ENCODE measurements around the gene WFDC5. TPM values are rescaled to one million over a fixed set of nuclear protein-coding genes. Genes with fewer than 3 reads are reported as not detected.

WFDC5 gene
- total and polyA plus RNA-seq, 4 donors = 0.11 to 0.57 TPM; not detected in 2

GRCh38 chr20:45061244-45061643 is 53.7 kb downstream of the WFDC5 start:
- H3K36me3 ChIP-seq (ENCODE audit: control insufficient read depth in 4 of 4, insufficient read depth in 4 of 4, low read length in 4 of 4) = peaks cover 3 to 8% (median 5%) of the 10 kb centered on the region in 4 donors
- 78 to 85% methylated on average over 4 of the region's 4 CpGs for WGBS, 2 donors
- no peaks in the 10 kb centered on the region for H3K27me3 ChIP-seq (ENCODE audit: control insufficient read depth in 3 of 3, insufficient read depth in 3 of 3, low read length in 2 of 3)
- no peaks in the 10 kb centered on the region for H3K9me3 ChIP-seq (ENCODE audit: control insufficient read depth in 4 of 4, insufficient read depth in 3 of 4, low read length in 3 of 4)
- DNase-seq (no peak), ATAC-seq (ENCODE audit: insufficient read depth, low FRiP score) (no peak)
- H3K27ac ChIP-seq (ENCODE audit: low read depth in 1 of 2, low read length in 1 of 2) = peak overlapping the region in 1 of 2 donors; percentile 9
- H3K4me1 ChIP-seq (ENCODE audit: control insufficient read depth in 5 of 5, insufficient read depth in 5 of 5, low read length in 5 of 5) = peaks cover 0 to 3% (median 0%) of the 10 kb centered on the region in 5 donors
- H3K9ac ChIP-seq (ENCODE audit: insufficient read depth in 1 of 2, low read length in 2 of 2) = no peak overlapping the region
- H3K4me3 ChIP-seq = no peak overlapping the region
- TF ChIP-seq, protein P1, sequence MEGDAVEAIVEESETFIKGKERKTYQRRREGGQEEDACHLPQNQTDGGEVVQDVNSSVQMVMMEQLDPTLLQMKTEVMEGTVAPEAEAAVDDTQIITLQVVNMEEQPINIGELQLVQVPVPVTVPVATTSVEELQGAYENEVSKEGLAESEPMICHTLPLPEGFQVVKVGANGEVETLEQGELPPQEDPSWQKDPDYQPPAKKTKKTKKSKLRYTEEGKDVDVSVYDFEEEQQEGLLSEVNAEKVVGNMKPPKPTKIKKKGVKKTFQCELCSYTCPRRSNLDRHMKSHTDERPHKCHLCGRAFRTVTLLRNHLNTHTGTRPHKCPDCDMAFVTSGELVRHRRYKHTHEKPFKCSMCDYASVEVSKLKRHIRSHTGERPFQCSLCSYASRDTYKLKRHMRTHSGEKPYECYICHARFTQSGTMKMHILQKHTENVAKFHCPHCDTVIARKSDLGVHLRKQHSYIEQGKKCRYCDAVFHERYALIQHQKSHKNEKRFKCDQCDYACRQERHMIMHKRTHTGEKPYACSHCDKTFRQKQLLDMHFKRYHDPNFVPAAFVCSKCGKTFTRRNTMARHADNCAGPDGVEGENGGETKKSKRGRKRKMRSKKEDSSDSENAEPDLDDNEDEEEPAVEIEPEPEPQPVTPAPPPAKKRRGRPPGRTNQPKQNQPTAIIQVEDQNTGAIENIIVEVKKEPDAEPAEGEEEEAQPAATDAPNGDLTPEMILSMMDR (IDR thresholded peaks at IDR 0.05; ENCODE audit: control extremely low read depth, extremely low read depth) = no peak

DNA sequence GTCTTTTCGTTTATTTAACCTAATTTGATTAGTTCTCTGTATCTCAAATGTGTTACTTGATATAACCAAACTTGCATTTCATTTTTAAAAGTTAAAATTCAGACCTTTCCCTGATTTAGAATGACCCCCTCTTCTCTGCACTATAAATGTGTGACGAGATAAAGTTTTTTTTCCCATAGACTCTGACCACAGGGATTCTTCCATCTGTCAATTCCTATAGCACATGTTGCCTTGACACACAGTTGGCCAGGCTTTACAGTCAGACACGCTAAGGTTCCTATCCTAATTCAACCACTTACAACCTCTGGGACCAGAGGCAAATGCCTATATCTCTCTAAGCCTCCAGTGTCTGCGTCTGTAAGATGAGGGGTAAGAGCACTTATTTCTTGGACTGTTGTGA is 54.7 kb downstream of the WFDC5 start:
- 87 to 95% methylated on average over 4 of the region's 4 CpGs for WGBS, 2 donors
- no peaks in the 10 kb centered on the region for H3K27me3 ChIP-seq (ENCODE audit: control insufficient read depth in 3 of 3, insufficient read depth in 3 of 3, low read length in 2 of 3)
- ATAC-seq (ENCODE audit: insufficient read depth, low FRiP score) = no peak
- H3K9me3 ChIP-seq (ENCODE audit: control insufficient read depth in 4 of 4, insufficient read depth in 3 of 4, low read length in 3 of 4) = no peaks in the 10 kb centered on the region
- TF ChIP-seq, protein P1 (IDR thresholded peaks at IDR 0.05; ENCODE audit: control extremely low read depth, extremely low read depth) = no peak
- H3K4me1 ChIP-seq (ENCODE audit: control insufficient read depth in 5 of 5, insufficient read depth in 5 of 5, low read length in 5 of 5) = peaks cover 0 to 3% (median 0%) of the 10 kb centered on the region in 5 donors
- H3K36me3 ChIP-seq (ENCODE audit: control insufficient read depth in 4 of 4, insufficient read depth in 4 of 4, low read length in 4 of 4) = peaks cover 3 to 8% (median 5%) of the 10 kb centered on the region in 4 donors
- no peak overlapping the region for H3K4me3 ChIP-seq
- DNase-seq = no peak
- no peak overlapping the region for H3K27ac ChIP-seq (ENCODE audit: low read depth in 1 of 2, low read length in 1 of 2)
- no peak overlapping the region for H3K9ac ChIP-seq (ENCODE audit: insufficient read depth in 1 of 2, low read length in 2 of 2)

Other genes starting within 250 kb of the WFDC5 start
- 100 to 1,000 TPM; 117 to 186 TPM for gene YWHAB, start 229.5 kb downstream of the WFDC5 start, total RNA-seq
- gene YWHAB, start 229.5 kb downstream of the WFDC5 start, polyA plus RNA-seq = 100 to 1,000 TPM in 1 of 2 donors, 10 to 100 TPM in 1; 69.0 to 133 TPM
- 10 to 100 TPM; 34.5 to 56.9 TPM for gene PABPC1L, start 205.1 kb downstream of the WFDC5 start, total RNA-seq
- gene PABPC1L, start 205.1 kb downstream of the WFDC5 start, polyA plus RNA-seq = 10 to 100 TPM; 16.9 to 63.3 TPM
- 10 to 100 TPM in 1 of 2 donors, 1 to 10 TPM in 1; 9.8 to 18.2 TPM for gene TOMM34, start 154.8 kb downstream of the WFDC5 start, total RNA-seq
- gene TOMM34, start 154.8 kb downstream of the WFDC5 start, polyA plus RNA-seq = 10 to 100 TPM; 16.1 to 24.7 TPM
- 10 to 100 TPM; 34.6 to 70.9 TPM for gene STK4, start 148.7 kb downstream of the WFDC5 start, total RNA-seq
- gene STK4, start 148.7 kb downstream of the WFDC5 start, polyA plus RNA-seq = 10 to 100 TPM; 11.8 to 21.7 TPM
- gene KCNS1, start 14.0 kb downstream of the WFDC5 start, total RNA-seq = 1 to 10 TPM; 2.0 to 3.0 TPM
- under 1 TPM; 0.45 to 0.51 TPM for gene KCNS1, start 14.0 kb downstream of the WFDC5 start, polyA plus RNA-seq
- gene WFDC12, start 9.3 kb upstream of the WFDC5 start, total RNA-seq = 1 to 10 TPM in 1 of 2 donors, under 1 TPM in 1; 0.85 to 2.1 TPM
- 1 to 10 TPM; 4.9 to 5.9 TPM for gene WFDC12, start 9.3 kb upstream of the WFDC5 start, polyA plus RNA-seq
- 10 to 100 TPM; 44.9 to 90.4 TPM for gene PI3, start 59.7 kb upstream of the WFDC5 start, total RNA-seq
- 100 to 1,000 TPM in 1 of 2 donors, 10 to 100 TPM in 1; 28.0 to 416 TPM for gene PI3, start 59.7 kb upstream of the WFDC5 start, polyA plus RNA-seq
- under 1 TPM in 1 of 2 donors, not detected in 1; 0.14 TPM for gene SEMG1, start 91.9 kb upstream of the WFDC5 start, total RNA-seq
- not detected for gene SEMG1, start 91.9 kb upstream of the WFDC5 start, polyA plus RNA-seq
- gene SEMG2, start 106.2 kb upstream of the WFDC5 start, total RNA-seq = not detected
- gene SEMG2, start 106.2 kb upstream of the WFDC5 start, polyA plus RNA-seq = not detected
- gene SLPI, start 139.4 kb upstream of the WFDC5 start, total RNA-seq = 1,000 to 10,000 TPM in 1 of 2 donors, 100 to 1,000 TPM in 1; 451 to 1,312 TPM
- 1,000 to 10,000 TPM; 2,300 to 8,409 TPM for gene SLPI, start 139.4 kb upstream of the WFDC5 start, polyA plus RNA-seq
- under 1 TPM in 1 of 2 donors, not detected in 1; 0.12 TPM for gene RBPJL, start 191.7 kb upstream of the WFDC5 start, total RNA-seq
- gene RBPJL, start 191.7 kb upstream of the WFDC5 start, polyA plus RNA-seq = not detected
- gene MATN4, start 193.1 kb upstream of the WFDC5 start, total RNA-seq = under 1 TPM; 0.46 to 0.49 TPM
- under 1 TPM; 0.14 to 0.24 TPM for gene MATN4, start 193.1 kb upstream of the WFDC5 start, polyA plus RNA-seq
- 100 to 1,000 TPM; 250 to 313 TPM for gene SDC4, start 233.2 kb upstream of the WFDC5 start, total RNA-seq
- gene SDC4, start 233.2 kb upstream of the WFDC5 start, polyA plus RNA-seq = 100 to 1,000 TPM; 239 to 258 TPM
- 10 to 100 TPM; 21.3 to 45.5 TPM for gene SYS1, start 248.0 kb upstream of the WFDC5 start, total RNA-seq
- gene SYS1, start 248.0 kb upstream of the WFDC5 start, polyA plus RNA-seq = 10 to 100 TPM; 24.9 to 57.5 TPM